SK-N-DZ (cell line): ENCODE data around the gene MGMT.

ENCODE experiments used
- DNase-seq: peaks from one replicate; pipeline ENCODE4 v3.0.0-alpha.2; 2015; ENCODE audit warnings: low spot score

The MGMT gene

GRCh38 chr10:129709101-129709500 is 242.1 kb downstream of the MGMT start:
- no peak for DNase-seq

GRCh38 chr10:129709627-129710509 is 242.8 kb downstream of the MGMT start:
- no peak for DNase-seq

GRCh38 chr10:129710510-129710847 is 243.4 kb downstream of the MGMT start:
- DNase-seq = peak; percentile 29

GRCh38 chr10:129711291-129711690 is 244.2 kb downstream of the MGMT start:
- no peak for DNase-seq

- no peak for DNase-seq
Observed at GRCh38 chr10:129712000-129712399, 245.0 kb downstream of the MGMT start.

- DNase-seq = no peak
Observed at GRCh38 chr10:129713659-129714265, 246.7 kb downstream of the MGMT start.

GRCh38 chr10:129715805-129716204 is 248.8 kb downstream of the MGMT start:
- DNase-seq = no peak

GRCh38 chr10:129716211-129716681 is 249.2 kb downstream of the MGMT start:
- DNase-seq = no peak

GRCh38 chr10:129716881-129717280 is 249.8 kb downstream of the MGMT start:
- DNase-seq = no peak

GRCh38 chr10:129717816-129718547 is 250.9 kb downstream of the MGMT start:
- no peak for DNase-seq

- no peak for DNase-seq
Observed at GRCh38 chr10:129718548-129719414, 251.7 kb downstream of the MGMT start.

- no peak for DNase-seq
Observed at GRCh38 chr10:129719415-129719739, 252.3 kb downstream of the MGMT start.

GRCh38 chr10:129719889-129720590 is 253.0 kb downstream of the MGMT start:
- no peak for DNase-seq

GRCh38 chr10:129725011-129725410 is 258.0 kb downstream of the MGMT start:
- no peak for DNase-seq

GRCh38 chr10:129725482-129725881 is 258.4 kb downstream of the MGMT start:
- DNase-seq = no peak

GRCh38 chr10:129725890-129726631 is 259.0 kb downstream of the MGMT start:
- no peak for DNase-seq

GRCh38 chr10:129727071-129727470 is 260.0 kb downstream of the MGMT start:
- DNase-seq = no peak

- DNase-seq = no peak
Observed at GRCh38 chr10:129727495-129727894, 260.5 kb downstream of the MGMT start.

GRCh38 chr10:129728246-129728820 is 261.3 kb downstream of the MGMT start:
- no peak for DNase-seq
